ENCODE measurements around the gene CNOT4. TPM values are rescaled to one million over a fixed set of nuclear protein-coding genes. Genes with fewer than 3 reads are reported as not detected.
"Not testable (repeated sequence)": the region's sequence is repeated elsewhere in the genome, so short reads cannot be mapped to it uniquely, and the experiment has no call there.

CNOT4 gene
- total and polyA plus RNA-seq, 2 donors (not counting 1 experiment from before 2014, with no cell fraction given), result 14.9 to 15.9 TPM

DNA sequence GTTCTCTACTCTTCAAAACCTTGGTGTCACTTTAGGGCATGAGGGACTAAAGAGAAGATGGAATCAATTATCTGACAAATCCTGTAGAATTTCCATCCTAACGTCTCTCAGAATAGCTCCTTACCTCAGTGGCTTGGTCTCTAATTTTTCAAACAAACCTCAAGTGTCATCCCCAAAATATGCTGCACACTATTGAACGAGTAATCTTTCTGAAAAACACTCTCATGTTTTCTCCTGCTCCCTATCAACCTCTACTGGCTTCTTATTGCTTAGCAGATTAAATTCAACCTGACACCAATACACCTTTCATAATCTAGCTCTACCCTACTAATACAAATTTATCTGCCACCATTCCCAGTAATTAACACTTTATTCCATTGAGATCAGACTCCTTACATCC, 8.5 kb downstream of the CNOT4 start:
- H4K20me1 ChIP-seq (ENCODE audit: control insufficient read depth, extremely low read depth, insufficient read depth, low read length), result no peaks in the 10 kb centered on the region
- TF ChIP-seq EZH2 (IDR thresholded peaks at IDR 0.05; ENCODE audit: low read length, missing control alignments), result no peak
- TF ChIP-seq, protein P1, sequence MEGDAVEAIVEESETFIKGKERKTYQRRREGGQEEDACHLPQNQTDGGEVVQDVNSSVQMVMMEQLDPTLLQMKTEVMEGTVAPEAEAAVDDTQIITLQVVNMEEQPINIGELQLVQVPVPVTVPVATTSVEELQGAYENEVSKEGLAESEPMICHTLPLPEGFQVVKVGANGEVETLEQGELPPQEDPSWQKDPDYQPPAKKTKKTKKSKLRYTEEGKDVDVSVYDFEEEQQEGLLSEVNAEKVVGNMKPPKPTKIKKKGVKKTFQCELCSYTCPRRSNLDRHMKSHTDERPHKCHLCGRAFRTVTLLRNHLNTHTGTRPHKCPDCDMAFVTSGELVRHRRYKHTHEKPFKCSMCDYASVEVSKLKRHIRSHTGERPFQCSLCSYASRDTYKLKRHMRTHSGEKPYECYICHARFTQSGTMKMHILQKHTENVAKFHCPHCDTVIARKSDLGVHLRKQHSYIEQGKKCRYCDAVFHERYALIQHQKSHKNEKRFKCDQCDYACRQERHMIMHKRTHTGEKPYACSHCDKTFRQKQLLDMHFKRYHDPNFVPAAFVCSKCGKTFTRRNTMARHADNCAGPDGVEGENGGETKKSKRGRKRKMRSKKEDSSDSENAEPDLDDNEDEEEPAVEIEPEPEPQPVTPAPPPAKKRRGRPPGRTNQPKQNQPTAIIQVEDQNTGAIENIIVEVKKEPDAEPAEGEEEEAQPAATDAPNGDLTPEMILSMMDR (conservative IDR thresholded peaks at IDR 0.05 in 1 of 2, IDR thresholded peaks at IDR 0.05 in 1 of 2; ENCODE audit: low read depth in 1 of 2, low read length in 2 of 2), result peak in 1 of 2 donors; percentile 3
- H3K9ac ChIP-seq (ENCODE audit: insufficient read depth, low read length), result no peak overlapping the region
- H3K4me2 ChIP-seq (ENCODE audit: extremely low read depth, insufficient read depth, low read length), result no peak overlapping the region
- H3K4me3 ChIP-seq (replicated peaks in 1 of 4; ENCODE audit: control extremely low read depth in 1 of 4, insufficient read depth in 1 of 4, low read depth in 3 of 4, low read length in 4 of 4), result no peak overlapping the region
- peak in 1 of 2 donors; percentile 38 for DNase-seq (ENCODE audit: low read depth in 2 of 2)
- no peaks in the 10 kb centered on the region for H3K27me3 ChIP-seq (ENCODE audit: control insufficient read depth, insufficient read depth, low read length)
- H3K4me1 ChIP-seq (ENCODE audit: control insufficient read depth, extremely low read depth, insufficient read depth, low read length), result no peaks in the 10 kb centered on the region
- peaks cover 75% of the 10 kb centered on the region for H3K79me2 ChIP-seq (ENCODE audit: control insufficient read depth, insufficient read depth, low read length)
- H3K36me3 ChIP-seq (ENCODE audit: control insufficient read depth, insufficient read depth, low read length), result no peaks in the 10 kb centered on the region
- no peaks in the 10 kb centered on the region for H3K9me3 ChIP-seq (ENCODE audit: control insufficient read depth, insufficient read depth, low read depth, low read length)
- H3K27ac ChIP-seq (ENCODE audit: insufficient read depth, low read length), result no peak overlapping the region
- no peak overlapping the region for H2AFZ ChIP-seq (ENCODE audit: low read length)

DNA sequence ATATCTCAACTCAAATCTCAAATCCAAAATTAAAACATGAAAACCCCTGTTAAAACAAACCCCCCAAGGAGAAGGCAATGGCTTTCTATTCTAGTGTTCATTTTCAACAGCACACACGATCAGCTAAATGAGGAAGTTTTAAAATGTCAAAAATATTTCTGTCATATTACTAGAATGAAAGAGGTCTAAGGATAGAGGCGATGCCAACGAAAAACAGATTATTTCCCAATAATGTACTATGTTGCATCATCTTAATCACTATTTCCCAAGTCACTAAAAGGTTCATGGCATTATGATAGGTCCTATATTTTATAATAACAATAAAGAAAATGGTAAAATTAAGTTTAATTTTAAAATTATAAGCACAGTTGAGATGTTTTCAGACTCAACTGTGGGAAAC, 10.1 kb downstream of the CNOT4 start:
- Histone ChIP-seq H3K9me3 (ENCODE audit: control insufficient read depth, insufficient read depth, low read depth, low read length) (no peaks in the 10 kb centered on the region), H3K9ac (ENCODE audit: insufficient read depth, low read length) (no peak overlapping the region), H4K20me1 (ENCODE audit: control insufficient read depth, extremely low read depth, insufficient read depth, low read length) (no peaks in the 10 kb centered on the region), H3K79me2 (ENCODE audit: control insufficient read depth, insufficient read depth, low read length) (peaks cover 65% of the 10 kb centered on the region), H3K4me1 (ENCODE audit: control insufficient read depth, extremely low read depth, insufficient read depth, low read length) (no peaks in the 10 kb centered on the region), H3K36me3 (ENCODE audit: control insufficient read depth, insufficient read depth, low read length) (no peaks in the 10 kb centered on the region), H3K4me3 (replicated peaks in 1 of 4; ENCODE audit: control extremely low read depth in 1 of 4, insufficient read depth in 1 of 4, low read depth in 3 of 4, low read length in 4 of 4) (no peak overlapping the region), H3K4me2 (ENCODE audit: extremely low read depth, insufficient read depth, low read length) (no peak overlapping the region), H3K27ac (ENCODE audit: insufficient read depth, low read length) (no peak overlapping the region), H2AFZ (ENCODE audit: low read length) (no peak overlapping the region), H3K27me3 (ENCODE audit: control insufficient read depth, insufficient read depth, low read length) (no peaks in the 10 kb centered on the region)
- TF ChIP-seq EZH2 (IDR thresholded peaks at IDR 0.05; ENCODE audit: low read length, missing control alignments), result no peak
- peak in 1 of 2 donors; percentile 62 for DNase-seq (ENCODE audit: low read depth in 2 of 2)

DNA sequence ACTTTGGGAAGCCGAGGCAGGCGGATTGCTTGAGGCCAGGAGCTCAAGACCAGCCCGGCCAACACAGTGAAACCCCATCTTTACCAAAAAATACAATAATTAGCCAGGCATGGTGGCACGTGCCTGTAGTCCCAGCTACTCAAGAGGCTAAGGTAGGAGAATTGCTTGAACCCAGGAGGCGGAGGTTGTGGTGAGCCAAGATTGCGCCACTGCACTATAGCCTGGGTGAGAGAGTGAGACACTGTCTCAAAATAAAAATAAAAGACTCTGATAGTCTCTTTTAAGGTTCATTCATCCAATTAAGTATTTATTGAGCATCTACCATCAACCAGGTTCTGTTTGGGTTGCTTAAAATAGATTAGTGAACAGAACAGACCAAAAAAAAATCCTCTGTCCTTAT, 12.7 kb downstream of the CNOT4 start:
- H3K27ac ChIP-seq (ENCODE audit: insufficient read depth, low read length); H3K36me3 ChIP-seq (ENCODE audit: control insufficient read depth, insufficient read depth, low read length); H3K9me3 ChIP-seq (ENCODE audit: control insufficient read depth, insufficient read depth, low read depth, low read length); H3K4me3 ChIP-seq (replicated peaks in 1 of 4; ENCODE audit: control extremely low read depth in 1 of 4, insufficient read depth in 1 of 4, low read depth in 3 of 4, low read length in 4 of 4); H2AFZ ChIP-seq (ENCODE audit: low read length); H3K9ac ChIP-seq (ENCODE audit: insufficient read depth, low read length); H3K27me3 ChIP-seq (ENCODE audit: control insufficient read depth, insufficient read depth, low read length); H3K4me2 ChIP-seq (ENCODE audit: extremely low read depth, insufficient read depth, low read length); DNase-seq (ENCODE audit: low read depth in 2 of 2); H3K4me1 ChIP-seq (ENCODE audit: control insufficient read depth, extremely low read depth, insufficient read depth, low read length); H4K20me1 ChIP-seq (ENCODE audit: control insufficient read depth, extremely low read depth, insufficient read depth, low read length): not testable (repeated sequence)
- H3K79me2 ChIP-seq (ENCODE audit: control insufficient read depth, insufficient read depth, low read length), result peaks cover 62% of the 10 kb centered on the region

DNA sequence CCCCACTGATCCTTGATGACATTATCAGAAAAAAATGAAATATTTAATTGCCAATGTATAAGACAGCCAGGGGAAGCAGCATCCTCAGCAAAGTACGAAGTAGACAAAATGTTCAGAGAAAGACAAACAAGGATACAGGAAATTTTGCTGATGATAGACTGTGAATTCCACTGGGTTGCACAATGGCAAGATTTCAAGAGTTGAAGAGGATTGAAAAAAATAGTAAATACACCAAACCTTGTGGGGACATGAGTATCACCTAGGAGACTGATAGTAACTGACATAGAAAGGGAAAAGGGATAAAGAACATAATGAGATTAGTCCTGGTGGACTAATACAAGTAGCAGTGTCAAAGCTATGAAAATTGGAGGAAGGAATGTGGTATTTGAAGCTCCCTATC, 16.5 kb downstream of the CNOT4 start:
- no peaks in the 10 kb centered on the region for H3K9me3 ChIP-seq (ENCODE audit: control insufficient read depth, insufficient read depth, low read depth, low read length)
- no peak for TF ChIP-seq EZH2 (IDR thresholded peaks at IDR 0.05; ENCODE audit: low read length, missing control alignments)
- TF ChIP-seq, protein P1 (conservative IDR thresholded peaks at IDR 0.05 in 1 of 2, IDR thresholded peaks at IDR 0.05 in 1 of 2; ENCODE audit: low read depth in 1 of 2, low read length in 2 of 2), result no peak

More for the DNA sequence above, 16.5 kb downstream of the CNOT4 start:
- Histone ChIP-seq H3K4me3 (replicated peaks in 1 of 4; ENCODE audit: control extremely low read depth in 1 of 4, insufficient read depth in 1 of 4, low read depth in 3 of 4, low read length in 4 of 4) (no peak overlapping the region), H3K27ac (ENCODE audit: insufficient read depth, low read length) (no peak overlapping the region), H3K9ac (ENCODE audit: insufficient read depth, low read length) (no peak overlapping the region), H3K79me2 (ENCODE audit: control insufficient read depth, insufficient read depth, low read length) (peaks cover 48% of the 10 kb centered on the region), H3K27me3 (ENCODE audit: control insufficient read depth, insufficient read depth, low read length) (no peaks in the 10 kb centered on the region), H3K36me3 (ENCODE audit: control insufficient read depth, insufficient read depth, low read length) (no peaks in the 10 kb centered on the region), H2AFZ (ENCODE audit: low read length) (no peak overlapping the region), H4K20me1 (ENCODE audit: control insufficient read depth, extremely low read depth, insufficient read depth, low read length) (no peaks in the 10 kb centered on the region), H3K4me2 (ENCODE audit: extremely low read depth, insufficient read depth, low read length) (no peak overlapping the region), H3K4me1 (ENCODE audit: control insufficient read depth, extremely low read depth, insufficient read depth, low read length) (no peaks in the 10 kb centered on the region)
- DNase-seq (ENCODE audit: low read depth in 2 of 2), result no peak

Measured in fibroblast of lung (primary cell).